Cerebellar cortex (tissue), 1 donor: ENCODE measurements around the gene CCDC8.
A peak's percentile ranks its signal among the peaks of the same experiment; 100 is the strongest.
"Not testable (repeated sequence)": the region's sequence is repeated elsewhere in the genome, so short reads cannot be mapped to it uniquely, and the experiment has no call there.

Experiments used
- DNase-seq: peaks from one replicate; pipeline ENCODE4 v3.0.0-alpha.2; 2015; ENCODE audit warnings: low spot score

CCDC8 gene

DNA sequence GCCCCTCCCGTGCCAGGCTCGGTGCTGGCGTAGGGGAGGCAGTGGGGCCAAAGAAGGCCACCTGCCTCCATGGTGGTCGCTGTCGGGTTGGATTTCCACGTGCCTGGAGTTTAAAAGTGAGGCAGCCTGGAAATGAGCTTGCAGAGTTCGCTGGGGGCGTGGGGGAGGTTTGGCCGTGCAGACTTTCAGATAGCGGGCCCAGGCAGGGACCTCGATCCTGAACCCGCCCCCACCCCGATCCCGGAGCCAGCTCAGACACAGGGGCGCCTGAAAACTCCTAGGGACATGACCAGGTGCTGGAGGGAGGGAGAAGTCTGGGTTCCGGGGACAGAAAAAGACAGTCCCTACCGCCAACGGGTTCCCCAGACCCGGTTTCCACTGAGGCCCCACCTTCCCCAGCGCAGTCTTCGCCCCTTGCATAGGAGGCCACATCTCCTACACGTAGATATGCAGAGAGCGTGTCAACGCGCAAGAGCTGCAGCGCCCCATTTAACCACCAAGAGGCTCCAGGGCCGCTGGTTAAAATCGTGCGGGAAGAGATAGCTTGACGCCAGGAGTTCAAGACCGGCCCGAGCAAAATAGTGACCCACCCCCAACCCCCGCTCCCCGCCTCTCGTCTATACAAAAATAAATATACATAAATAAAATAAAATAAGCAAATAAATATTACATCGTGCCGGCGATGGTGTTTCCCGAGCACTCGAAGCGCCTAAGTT, 8.5 kb downstream of the CCDC8 start:
- peak; percentile 70 for DNase-seq

GRCh38 chr19:46404055-46404752, 9.2 kb downstream of the CCDC8 start:
- DNase-seq, result peak; percentile 66

- no peak for DNase-seq
Observed at GRCh38 chr19:46402725-46403124, 10.6 kb downstream of the CCDC8 start.

DNA sequence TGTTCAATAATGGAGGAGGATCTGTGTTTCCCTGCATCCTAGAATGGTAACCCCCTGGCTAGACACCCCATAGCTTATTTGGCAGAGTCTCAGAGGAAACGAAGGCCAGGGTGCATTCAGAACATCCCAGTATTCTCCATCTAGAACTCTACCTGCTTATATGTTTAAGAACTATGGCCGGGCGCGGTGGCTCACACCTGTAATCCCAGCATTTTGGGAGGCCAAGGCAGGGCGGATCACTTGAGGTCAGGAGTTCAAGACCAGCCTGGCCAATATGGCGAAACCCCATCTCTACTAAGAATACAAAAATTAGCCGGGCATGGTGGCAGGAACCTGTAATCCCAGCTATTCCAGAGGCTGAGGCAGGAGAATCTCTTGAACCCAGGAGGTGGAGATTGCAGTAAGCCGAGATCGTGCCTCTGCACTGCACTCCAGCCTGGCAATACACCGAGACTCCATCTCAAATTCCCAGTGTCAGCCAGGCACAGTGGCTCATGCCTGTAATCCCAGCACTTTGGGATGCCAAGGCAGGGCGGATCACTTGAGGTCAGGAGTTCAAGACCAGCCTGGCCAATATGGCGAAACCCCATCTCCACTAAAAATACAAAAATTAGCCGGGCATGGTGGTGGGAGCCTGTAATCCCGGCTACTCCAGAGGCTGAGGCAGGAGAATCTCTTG, 15.4 kb downstream of the CCDC8 start:
- DNase-seq, result not testable (repeated sequence)

GRCh38 chr19:46394402-46394797, 19.0 kb downstream of the CCDC8 start:
- DNase-seq, result no peak

- no peak for DNase-seq
Observed at GRCh38 chr19:46393456-46394401, 19.6 kb downstream of the CCDC8 start.

DNA sequence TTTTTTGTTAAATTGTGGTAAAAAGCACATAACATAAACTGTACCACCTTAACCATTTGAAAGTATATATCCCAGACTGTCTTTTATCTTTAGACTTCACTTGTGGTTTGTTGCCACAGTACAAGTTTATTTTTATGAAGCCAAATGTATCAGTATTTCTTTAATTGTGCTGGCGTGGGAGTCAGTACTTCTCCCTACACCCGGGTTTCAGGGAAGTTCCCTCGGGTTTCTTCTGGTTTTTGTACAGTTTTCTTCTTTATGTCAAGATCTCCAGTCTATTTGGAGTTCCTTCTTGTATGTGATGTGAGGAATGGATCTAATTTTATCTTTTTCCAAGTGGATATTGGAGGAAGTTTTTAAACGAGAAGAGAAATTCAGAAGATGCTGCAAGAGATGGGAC, 20.5 kb downstream of the CCDC8 start:
- no peak for DNase-seq

DNA sequence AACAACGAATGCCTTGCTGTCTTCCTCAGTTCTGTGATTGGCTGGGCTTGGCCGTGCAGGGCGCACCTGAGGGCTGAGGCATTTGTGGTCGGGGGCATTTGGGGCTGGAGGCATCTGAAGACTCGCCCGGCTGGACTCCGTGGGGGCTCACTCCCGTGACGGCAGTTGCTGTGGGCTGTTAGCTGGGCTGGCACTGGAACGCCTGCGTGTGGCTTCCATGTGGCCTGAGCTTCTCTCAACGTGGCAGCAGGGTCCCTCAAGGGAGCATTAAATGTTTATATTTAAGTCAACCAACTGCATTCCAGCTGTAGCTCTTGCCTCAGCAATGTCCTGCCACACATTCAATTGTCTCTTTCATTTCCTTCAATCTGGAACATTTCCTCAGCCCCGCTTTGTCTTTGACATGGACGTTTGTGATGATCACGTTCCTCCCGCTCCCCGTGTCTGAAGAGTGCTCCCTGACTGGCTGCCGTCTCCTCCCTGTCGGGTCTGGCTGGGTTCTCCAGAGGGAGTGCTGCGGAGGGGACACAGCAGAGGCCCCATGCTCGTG, 21.0 kb downstream of the CCDC8 start:
- no peak for DNase-seq

DNA sequence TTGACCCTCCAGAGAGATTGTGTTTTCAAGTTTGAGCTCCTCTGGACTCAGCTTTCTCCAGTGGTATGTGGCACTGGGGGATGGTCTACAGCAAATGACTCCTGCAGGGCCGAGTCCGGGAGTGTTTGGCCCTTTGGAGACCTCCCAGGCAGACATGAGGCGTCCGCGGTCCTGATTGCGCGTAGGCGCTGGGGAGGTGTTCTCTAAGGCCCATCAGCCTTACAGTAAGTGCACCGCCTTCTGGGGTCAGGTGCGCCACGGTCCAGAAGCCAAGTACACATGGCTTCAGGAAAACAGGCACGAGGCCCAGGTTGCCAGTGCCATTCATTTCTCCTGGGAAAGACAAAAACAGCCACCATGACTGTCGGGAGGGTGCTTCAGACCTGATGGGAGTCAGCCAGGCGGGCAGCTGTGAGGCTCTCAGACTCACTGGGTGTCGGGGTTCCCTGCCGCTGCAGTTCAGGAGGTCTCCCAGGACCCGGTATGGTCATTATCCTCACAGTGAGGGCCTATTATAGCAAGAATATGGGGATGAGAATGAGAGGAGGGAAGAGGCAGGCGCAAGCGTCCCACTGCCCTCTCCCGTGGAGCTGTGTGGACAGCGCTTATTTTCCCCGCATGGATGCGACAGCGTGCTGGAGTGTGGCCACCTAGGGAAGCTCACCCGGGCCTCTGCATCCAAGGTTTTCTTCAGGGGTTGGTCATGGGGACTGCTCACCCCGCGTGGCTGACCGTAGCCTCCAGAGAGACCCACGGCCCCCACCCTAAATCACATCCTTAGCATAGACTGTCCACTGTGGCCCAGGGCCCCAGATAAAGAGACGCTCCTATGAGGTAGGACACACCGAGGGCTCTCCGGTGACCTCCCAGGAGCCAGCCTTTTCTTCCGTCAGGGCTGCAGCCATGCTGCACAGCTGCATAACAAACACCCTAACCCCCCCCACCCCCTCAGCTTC, 21.8 kb downstream of the CCDC8 start:
- no peak for DNase-seq

DNA sequence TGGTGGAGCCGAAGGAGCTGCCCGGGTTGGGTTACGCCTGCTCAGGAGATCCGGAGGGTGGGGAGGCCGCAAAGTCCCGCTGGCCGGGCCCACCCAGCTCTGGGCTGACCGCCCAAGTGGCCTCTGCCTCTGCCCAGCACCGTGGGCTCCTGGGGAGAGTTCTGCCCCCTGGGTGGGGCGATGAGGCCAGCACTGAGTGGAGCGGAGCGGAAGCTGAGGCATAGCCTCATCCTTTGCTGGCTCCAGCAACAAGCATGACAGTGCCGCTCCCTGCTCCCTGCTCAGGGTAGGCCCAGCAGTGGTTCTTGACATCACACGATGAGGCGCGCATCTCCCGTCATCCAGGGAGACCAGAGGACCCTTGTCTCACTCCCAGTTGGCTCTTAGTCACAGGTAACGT, 22.5 kb downstream of the CCDC8 start:
- no peak for DNase-seq

- no peak for DNase-seq
Observed at GRCh38 chr19:46390121-46390858, 23.1 kb downstream of the CCDC8 start.

DNA sequence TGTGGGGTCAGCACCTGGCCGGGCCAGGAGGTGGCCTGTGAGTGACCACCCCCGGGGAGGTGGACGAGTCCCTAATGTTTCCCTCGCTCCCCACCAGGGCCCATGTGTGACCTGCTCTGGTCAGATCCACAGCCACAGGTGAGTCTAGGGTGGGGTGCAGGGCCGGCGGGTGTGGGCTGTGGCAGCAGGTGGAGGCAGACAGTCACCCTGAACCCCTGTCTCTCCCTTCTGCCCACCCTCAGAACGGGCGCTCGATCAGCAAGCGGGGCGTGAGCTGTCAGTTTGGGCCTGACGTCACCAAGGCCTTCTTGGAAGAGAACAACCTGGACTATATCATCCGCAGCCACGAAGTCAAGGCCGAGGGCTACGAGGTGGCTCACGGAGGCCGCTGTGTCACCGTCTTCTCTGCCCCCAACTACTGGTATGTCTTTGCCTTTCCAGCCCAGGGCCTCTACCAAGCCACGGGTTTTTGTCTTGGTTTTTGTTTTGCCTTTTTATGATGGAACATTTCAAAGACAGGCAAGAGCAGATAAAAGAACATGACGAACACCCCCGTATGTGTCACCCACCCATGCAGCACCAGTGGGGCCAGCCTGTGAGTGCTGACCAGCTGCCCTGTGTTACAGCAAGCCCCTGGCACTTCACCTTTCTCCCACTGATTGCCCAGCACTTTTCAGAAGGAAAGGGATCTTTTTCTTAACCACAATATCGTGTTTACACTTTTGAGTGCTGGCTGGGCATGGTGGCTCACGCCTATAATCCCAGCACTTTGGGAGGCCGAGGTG, 24.9 kb downstream of the CCDC8 start:
- DNase-seq, result no peak

GRCh38 chr19:46387713-46388130, 25.6 kb downstream of the CCDC8 start:
- no peak for DNase-seq

DNA sequence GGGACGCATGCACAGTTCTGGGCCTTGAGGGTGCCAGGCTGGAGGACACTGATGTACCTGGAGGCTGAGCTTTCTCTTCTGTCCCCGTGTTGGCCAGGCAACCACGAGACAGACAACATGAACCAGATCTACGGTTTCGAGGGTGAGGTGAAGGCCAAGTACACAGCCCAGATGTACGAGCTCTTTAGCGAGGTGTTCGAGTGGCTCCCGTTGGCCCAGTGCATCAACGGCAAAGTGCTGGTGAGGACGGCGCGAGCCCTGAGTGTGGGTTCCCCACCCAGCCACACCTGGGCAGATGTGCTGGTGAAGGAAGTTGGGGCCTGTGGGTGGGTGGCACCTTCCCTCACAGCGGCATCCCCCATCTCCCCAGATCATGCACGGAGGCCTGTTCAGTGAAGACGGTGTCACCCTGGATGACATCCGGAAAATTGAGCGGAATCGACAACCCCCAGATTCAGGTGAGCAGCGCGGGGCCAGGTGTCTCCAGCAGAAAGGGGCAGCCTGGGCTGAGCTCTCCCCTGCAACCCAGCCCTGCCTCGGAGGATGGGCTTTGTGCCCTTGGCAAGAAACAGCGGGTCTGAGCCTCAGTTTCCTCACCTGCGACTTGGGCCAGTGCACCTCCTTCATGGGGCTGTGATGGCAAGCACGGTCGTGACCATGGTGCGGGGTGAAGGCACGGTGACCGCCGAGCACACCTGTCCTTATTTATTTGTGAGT, 26.2 kb downstream of the CCDC8 start:
- DNase-seq, result no peak

GRCh38 chr19:46386151-46386550, 27.2 kb downstream of the CCDC8 start:
- DNase-seq, result no peak

- no peak for DNase-seq
Observed at GRCh38 chr19:46385636-46386035, 27.7 kb downstream of the CCDC8 start.

DNA sequence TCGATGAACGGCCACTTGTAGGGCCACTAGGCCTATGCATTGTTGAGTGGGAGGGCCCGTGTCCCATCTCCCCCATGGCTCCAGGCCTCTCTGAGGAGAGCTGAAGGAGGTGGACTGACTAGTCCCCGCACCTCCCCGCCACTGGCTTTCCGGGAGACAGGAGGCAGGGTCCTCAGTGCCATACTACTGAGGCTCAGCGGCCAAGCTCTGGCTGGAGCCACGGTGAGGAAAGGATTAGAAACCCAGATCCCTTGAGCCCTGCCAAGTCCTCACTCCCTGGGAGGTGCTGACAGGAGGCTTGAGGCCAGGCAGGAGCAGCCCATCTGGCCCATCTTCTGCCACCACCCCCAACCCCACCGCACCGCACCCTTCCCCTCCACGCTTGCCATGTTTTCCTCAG, 29.0 kb downstream of the CCDC8 start:
- DNase-seq, result no peak

GRCh38 chr19:46383846-46384245, 29.5 kb downstream of the CCDC8 start:
- no peak for DNase-seq
